NT2/D1 (cell line): ENCODE data around the gene GASK1A.

ENCODE experiments used
- SUZ12 ChIP-seq: IDR thresholded peaks from 2 replicates; pipeline ENCODE4 v1.6.1; 2011; ENCODE audit not compliant: insufficient read length, insufficient read depth; ENCODE audit errors: extremely low read depth
- YY1 ChIP-seq: IDR thresholded peaks from 2 replicates; pipeline ENCODE4 v1.6.1; 2011; ENCODE audit not compliant: insufficient read length, insufficient read depth
- ZNF274 ChIP-seq: IDR thresholded peaks from 2 replicates; pipeline ENCODE4 v1.6.1; 2011; ENCODE audit warnings: mild to moderate bottlenecking, low read depth, low read length

DNA sequence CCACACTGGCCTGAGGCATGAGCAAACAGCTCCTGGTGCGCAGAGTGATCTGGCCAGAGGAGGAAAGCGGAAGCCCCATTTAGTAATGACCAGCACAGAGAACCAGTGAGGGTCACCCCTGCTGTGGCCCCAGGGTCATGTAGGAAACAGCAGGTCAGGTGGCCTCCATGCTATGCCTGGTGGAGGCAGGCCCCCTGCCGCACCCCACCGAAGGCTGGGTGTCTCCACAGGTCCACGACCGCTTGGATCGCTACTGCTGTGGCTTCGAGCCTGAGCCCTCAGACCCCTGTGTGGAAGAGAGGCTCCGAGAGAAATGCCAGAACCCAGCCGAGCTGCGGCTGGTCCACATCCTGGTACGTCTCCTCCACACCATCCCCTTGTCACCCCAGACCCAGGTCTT, 74.2 kb downstream of the GASK1A start:
- no peak for TF ChIP-seq YY1
- TF ChIP-seq ZNF274, result no peak
- no peak for TF ChIP-seq SUZ12
